NCI-H1417 treated with DMSO at 0.1 percent for 48 hours (cell line): ENCODE data around the gene PANK4.

Source experiments
- DNase-seq: peaks from one replicate; lab custom pipeline; 2025; lab: John Stamatoyannopoulos, UW

The PANK4 gene

GRCh38 chr1:2512862-2513421, 13.5 kb downstream of the PANK4 start:
- DNase-seq = no peak

DNA sequence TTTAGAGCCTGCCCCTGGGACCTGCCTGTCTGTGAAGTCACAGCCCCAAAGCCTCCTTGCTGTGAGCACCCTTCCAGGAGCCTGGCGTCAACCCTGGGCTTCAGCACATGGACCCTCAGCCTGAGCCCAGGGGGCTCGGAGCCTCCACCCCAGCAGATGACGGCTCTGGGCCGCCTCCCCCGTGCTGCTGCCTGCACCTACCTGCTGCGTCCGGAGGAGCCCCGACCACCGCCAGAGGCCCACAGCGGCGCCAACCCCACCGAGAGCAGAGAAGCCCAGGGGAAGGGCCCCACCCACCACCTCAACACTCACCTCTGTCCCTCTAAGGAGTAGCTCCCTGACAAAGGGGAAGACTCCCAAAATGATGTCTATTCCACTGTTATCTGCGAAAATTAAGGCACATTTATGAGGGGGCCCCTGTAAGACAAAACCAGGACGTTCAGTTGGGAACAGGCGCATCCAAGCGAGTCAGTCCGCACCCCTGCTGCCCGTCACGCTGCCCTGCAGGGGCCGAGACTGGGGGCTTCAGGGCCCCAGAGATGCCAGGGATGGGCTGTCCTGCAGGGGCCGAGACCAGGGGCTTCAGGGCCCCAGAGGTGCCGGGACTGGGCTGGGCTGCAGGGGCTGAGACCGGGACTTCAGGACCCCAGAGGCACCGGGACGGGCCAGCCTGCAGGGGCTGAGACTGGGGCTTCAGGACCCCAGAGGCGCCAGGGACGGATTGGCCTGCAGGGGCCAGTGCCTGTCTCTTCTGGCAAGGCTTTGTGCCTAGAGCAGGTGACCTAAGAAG, 15.8 kb downstream of the PANK4 start:
- DNase-seq = no peak

GRCh38 chr1:2509589-2509988, 16.8 kb downstream of the PANK4 start:
- DNase-seq = no peak

DNA sequence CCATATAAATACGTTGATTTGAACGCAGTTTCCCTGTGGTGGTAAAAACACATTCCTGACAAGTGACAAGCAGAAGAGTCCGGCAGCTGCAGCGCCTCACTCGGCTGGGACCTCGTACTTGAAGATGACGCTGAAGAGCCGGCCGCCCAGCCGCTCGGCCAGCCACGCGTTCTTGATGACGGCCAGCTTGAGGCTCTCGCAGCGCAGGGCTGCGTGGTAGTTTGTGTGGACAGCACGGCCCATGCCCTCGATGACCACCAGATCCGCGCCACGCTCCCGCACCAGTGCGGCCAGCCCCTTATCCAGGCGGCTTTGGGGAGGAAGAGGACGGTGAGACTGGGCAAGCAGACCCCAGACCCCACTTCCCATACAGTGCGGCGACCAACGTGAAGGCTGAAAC, 17.6 kb downstream of the PANK4 start:
- no peak for DNase-seq

DNA sequence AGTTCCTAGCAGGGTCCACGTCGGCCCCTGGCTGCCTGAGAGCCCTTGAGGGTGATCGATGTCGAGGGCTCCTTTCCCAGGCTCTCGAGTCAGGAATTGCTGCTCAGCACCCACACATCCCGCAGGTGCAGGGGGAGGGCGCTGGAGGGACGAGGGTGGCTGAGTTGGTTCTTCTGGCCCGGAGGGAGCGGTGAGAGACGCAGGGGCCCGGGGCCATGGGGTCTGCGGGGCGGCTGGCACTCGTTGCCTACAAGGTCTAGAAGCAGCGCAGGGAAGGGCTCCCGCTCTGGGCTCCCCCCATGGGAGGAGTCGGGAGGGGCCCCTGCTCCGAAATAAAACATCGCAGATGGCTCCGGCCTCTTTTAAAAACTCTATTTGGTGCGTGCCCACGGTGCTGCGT, 18.2 kb downstream of the PANK4 start:
- DNase-seq = no peak

DNA sequence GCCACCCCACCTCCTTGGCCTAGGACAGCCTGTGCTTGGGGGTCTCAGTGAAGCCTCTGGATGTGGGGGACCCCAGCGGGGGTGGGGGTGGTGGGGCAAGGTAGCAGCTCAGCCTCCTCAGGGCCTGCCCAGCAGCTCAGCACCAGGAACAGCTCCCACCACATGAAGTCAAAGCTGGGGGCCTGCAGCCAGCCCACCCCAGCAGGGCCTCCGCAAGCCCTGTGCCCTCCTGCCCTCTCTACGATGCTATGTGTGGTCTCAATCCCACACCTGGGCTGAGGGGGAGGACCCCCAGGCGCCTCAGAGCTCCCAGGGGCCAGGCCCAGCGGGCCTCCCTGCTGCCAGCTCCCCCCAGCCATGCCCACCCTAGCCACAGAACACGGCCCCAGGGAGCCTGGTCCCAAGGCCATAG, 18.6 kb downstream of the PANK4 start:
- no peak for DNase-seq

- DNase-seq = no peak
Measured at GRCh38 chr1:2506901-2507565, 19.4 kb downstream of the PANK4 start.

GRCh38 chr1:2506007-2506860, 20.2 kb downstream of the PANK4 start:
- no peak for DNase-seq

DNA sequence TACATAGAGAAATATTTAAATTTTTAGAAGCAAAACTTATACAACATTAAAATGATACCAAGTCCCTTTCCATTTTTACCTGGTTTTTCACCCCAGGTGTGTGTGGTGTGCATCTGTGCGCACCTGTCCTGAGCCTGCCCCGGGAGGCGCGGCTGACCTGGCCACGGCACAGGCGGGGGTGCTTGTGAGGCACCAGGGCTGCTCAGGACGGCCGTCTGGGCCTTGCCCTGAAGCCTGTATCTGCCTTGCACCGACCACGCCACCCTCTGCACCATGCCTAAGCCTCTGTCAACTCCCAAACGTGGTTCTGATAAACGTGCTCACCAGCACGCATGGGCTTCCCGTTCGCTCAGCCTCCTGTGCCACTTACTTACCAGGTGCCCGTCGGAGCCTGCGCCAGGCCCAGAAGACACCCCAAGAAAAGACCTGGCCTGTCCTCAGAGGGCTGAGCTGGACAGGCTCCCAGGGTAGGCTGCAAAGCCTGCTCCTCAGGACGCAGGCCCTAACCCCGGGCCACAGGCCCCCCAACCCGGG, 20.9 kb downstream of the PANK4 start:
- no peak for DNase-seq

DNA sequence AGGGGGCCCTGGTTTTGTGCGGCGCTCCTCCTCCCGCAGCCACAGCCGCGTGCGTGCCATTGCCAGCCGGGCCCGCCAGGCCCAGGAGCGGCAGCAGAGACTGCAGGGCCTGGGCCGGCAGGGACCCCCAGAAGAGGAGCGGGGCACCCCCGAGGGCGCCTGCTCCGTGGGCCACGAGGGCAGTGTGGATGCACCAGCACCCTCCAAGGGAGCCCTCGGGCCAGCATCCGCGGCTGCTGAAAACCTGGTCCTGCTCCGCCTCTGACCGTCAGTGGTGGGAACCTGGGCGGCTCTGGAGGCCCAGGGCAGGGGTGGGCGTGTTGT, 21.5 kb downstream of the PANK4 start:
- DNase-seq = no peak

DNA sequence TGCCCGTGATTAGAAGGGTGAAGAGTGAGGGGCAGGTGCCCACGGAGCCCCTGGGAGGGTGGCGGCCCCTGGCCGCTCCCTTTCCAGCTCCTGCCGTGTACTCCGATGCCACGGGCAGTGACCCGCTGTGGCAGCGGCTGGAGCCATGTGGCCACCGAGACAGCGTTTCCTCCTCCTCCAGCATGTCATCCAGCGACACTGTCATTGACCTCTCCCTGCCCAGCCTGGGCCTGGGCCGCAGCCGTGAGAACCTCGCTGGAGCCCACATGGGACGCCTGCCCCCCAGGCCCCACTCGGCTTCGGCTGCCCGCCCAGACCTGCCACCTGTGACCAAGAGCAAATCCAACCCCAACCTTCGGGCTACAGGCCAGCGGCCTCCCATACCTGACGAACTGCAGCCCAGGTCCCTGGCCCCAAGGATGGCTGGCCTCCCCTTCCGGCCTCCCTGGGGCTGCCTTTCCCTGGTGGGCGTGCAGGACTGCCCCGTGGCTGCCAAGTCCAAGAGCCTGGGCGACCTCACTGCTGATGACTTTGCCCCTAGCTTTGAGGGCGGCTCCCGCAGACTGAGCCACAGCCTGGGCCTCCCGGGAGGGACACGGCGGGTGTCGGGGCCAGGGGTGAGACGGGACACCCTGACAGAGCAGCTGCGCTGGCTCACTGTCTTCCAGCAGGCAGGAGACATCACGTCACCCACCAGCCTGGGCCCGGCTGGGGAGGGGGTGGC, 22.0 kb downstream of the PANK4 start:
- DNase-seq = no peak

DNA sequence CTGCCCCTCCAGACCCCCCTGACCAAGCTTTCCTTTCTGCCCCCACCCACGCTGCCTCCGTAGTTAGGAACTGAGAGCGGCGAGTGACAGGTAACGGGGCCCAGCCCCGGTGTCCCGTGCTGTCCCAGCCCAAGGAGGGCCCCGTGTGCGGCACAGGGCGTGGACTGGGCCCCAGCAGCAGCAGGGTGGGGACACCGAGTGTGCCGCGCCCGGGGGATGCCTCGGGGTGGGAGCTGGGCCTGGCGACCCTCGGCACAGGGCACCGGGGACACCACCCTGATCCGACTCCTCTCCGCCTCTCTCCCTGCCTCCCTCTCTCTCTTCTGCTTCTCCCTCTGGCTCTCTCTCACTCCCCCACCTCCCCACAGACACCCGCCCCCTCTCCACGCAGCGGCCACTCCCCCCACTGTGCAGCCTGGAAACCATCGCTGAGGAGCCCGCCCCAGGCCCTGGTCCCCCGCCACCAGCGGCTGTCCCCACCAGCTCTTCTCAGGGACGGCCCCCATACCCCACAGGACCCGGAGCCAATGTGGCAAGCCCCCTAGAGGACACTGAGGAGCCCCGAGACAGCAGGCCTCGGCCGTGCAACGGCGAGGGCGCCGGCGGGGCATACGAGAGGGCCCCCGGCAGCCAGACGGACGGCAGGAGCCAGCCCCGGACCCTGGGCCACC, 22.7 kb downstream of the PANK4 start:
- no peak for DNase-seq

GRCh38 chr1:2502661-2503553, 23.5 kb downstream of the PANK4 start:
- no peak for DNase-seq

GRCh38 chr1:2502210-2502609, 24.2 kb downstream of the PANK4 start:
- no peak for DNase-seq

- DNase-seq = no peak
Measured at GRCh38 chr1:2501820-2502119, 24.6 kb downstream of the PANK4 start.

- DNase-seq = no peak
Measured at GRCh38 chr1:2501041-2501819, 25.2 kb downstream of the PANK4 start.

DNA sequence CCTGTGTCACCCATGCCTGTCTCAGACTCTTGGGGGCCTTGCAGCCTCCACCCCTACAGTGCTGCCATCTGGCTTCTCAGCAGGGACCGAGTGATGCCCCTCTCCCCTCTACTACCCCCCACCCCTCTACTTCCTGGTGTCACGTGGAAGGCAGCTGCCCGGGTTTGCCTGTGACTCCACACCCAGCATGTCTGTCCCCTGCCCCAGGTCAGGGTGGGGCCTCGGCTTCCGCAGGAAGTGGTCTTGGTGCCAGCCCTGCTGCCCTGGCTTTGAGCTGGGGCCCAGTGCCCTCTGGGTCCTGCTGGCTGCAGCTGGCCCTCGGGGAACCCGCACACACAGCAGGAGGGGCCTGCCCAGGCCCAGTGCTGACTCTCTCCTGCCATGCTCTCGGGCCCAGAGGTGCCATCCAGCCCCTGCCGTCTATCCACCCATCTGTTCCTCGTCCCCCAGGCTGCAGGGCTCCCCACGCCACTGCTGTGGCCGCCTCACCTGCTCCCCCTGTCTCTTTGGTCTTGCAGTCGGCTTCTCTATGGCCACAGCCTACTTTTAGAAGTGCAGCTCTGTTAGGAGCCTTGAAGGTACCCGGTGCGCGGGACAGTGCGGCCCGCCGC, 26.3 kb downstream of the PANK4 start:
- DNase-seq = no peak

DNA sequence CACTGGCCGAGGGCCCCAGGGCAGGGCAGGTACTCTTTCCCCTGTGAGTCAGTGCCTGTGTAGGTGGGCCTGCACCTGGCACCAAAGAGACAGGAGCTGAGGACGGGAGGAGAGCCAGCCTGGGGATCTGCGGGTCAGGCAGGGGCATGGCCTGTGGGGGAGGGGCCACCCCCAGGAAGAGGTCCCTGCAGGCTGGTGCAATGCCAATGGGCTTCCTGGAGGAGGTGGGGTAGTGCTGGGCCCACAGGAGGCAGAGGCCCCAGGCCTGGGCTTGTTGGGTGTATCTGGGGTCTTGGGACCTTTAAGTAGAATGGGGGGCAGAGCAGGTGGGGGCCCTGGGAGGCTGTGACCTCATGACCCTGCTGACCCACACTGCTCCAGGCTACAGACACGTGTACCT, 27.1 kb downstream of the PANK4 start:
- DNase-seq = no peak

DNA sequence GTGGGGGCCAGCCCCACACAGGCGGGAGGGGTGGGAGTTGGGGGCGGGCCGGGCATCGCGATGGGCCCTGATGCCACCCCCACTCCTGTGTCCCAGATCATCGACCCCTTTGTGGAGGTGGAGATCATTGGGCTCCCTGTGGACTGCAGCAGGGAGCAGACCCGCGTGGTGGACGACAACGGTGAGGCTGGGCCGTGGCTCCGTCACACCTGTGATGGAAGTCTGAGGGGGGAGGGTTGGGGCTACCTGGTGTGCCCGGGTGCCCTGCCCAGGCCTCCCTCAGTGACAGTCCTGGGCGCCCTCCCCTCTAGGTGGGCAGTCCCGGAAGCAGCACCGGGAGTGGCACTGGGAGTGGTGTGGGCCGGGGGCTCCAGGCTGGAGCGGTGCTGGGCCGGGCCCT, 27.7 kb downstream of the PANK4 start:
- no peak for DNase-seq
